Measurements from ENCODE around the gene PWWP2B.

Gene PWWP2B

GRCh38 chr10:132420469-132420980 lies 23.5 kb downstream of the PWWP2B start:
- DNase-seq, result no peak

GRCh38 chr10:132420981-132421846 lies 24.2 kb downstream of the PWWP2B start:
- DNase-seq, result no peak

DNA sequence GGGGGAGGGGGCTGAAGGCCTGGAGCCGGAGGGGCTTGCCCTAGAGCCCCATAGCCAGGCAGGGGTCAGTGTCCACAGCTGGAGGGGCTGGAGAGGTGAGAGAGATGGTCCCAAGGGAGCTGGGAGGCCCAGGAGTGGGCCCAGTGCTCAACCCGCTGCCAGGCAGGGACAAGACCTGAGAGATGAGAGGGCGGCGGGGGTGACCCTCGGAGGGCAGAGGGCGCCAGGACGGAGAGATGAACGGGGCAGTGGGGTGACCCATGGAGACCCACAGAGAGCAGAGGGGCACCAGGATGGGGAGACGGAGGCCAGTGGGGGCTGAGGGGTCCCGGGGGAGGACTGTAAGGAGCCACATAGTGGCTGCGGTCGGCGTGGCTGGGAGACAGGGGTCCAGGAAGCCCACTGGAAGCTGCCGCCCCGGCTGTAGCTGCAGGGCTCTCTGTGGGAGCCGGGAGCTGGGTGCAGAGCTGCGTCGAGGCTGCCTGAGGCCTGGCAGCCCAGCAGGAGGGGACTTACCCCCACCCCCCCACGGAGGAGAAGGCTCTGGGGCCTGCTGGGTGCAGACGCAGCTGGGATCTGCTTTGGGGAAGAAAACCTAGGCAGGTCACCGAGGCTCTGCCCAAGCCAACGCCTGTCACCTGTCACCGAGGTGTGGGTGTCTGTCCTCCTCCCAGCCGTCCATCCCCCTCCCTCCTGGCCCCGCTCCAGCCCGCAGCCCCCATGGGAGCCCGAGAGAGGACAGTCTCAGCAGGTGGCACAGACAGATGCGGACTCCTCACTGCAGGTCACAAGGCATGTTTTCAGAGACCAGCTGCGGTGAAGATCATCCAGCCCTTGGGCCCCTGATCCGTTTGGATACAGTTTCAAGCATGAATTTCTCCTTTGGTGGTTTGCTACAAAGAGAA lies 25.1 kb downstream of the PWWP2B start:
- DNase-seq, result no peak

- DNase-seq, result no peak
Measured at GRCh38 chr10:132422903-132423825, 26.2 kb downstream of the PWWP2B start.

DNA sequence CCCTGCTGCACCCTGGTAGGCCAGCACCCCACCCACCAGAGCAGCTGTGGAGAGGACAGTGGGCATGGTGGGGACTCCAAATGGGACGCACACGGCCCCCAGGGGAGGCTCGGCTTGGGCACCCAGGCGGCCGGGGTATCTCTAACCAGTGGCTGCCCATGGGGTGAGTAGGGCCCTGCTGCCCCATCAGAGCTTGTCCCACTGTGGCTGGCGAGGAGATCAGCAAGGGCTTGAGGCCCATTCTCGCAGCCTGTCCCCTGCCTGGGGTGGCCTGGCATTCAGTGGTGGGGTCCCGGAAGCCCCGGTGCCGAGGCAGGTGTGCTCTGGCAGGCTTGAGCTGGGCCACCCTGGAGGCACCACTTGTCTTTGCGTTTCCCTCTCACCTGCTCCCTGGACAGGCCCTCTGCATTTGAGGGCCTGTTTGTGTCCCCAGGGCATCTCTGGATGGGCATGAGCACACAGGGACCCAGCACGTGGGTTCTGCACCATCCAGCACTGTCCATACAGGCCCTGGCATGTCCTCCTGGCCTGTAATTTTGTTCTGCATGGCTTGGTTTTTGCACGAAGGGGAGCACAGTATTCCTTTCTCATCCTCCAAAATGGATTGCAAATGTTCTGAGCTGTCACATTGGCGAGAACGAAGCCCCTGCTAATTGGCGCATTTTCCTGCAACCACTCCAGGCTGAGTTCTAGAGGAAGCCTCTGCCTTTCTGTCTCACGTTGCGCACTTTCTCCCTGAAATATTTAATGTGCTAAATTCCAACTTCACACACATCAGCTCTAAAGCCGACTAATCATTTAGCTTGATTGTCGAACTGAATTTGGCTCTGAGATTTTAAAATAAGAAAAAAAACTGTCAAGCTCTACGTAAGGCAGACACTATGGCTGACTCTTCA lies 27.2 kb downstream of the PWWP2B start:
- DNase-seq, result no peak

DNA sequence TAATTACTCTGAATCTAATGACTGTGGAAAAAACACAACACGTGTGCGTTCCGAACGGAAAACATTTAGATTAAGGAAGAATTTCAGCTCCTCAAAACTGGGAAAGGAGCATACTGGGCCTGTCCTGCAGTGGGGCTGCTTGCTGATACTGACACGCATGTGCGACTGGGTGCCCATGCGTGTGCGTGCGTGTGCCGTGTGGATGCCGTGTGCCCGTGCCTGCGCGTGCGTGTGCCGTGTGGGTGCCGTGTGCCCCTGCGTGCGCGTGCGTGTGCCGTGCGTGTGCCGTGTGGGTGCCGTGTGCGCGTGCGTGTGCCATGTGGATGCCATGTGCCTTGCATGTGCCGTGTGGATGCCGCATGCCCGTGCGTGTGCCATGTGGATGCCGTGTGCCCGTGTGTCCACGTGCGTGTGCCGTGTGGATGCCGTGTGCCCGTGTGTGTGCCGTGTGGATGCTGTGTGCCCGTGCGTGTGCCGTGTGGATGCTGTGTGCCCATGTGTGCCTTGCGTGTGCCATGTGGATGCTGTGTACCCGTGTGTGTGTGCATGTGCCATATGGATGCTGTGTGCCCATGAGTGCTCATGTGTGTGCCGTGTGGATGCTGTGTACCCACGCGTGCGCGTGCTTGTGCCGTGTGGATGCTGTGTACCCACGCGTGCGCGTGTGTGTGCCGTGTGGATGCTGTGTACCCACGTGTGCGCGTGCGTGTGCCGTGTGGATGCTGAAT lies 28.2 kb downstream of the PWWP2B start:
- DNase-seq, result no peak

GRCh38 chr10:132425757-132426155 lies 28.8 kb downstream of the PWWP2B start:
- DNase-seq, result no peak

DNA sequence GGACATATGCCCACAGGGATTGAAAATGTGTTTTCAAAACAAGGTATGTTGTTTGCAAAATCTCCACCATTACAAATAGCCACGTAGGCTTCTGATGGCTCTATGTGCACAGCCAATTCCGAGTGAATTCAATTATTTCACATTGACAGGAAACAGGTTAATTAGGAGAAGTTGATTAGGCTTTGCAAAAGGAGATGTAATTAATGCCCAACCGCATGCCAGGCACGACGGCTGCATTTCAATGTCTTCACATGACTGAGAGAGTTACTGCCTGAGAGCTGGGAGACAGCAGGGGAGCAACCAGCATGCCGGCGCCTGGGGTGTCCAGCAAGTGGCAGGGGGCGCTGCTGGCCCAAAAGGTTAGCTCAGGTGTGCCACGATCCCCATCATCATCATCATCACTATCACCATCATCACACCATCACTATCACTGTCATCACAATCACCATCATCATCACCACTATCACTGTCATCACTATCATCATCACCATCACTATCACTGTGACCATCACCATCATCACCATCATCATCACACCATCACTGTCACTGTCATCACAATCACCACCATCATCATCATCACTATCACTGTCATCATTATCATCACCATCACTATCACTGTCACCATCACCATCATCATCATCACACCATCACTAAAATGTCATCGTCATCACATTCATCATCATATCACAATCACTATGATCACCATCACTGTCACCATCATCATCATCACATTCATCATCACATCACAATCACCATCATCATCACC lies 30.2 kb downstream of the PWWP2B start:
- no peak for DNase-seq

- DNase-seq, result no peak
Measured at GRCh38 chr10:132427939-132428367, 31.0 kb downstream of the PWWP2B start.

DNA sequence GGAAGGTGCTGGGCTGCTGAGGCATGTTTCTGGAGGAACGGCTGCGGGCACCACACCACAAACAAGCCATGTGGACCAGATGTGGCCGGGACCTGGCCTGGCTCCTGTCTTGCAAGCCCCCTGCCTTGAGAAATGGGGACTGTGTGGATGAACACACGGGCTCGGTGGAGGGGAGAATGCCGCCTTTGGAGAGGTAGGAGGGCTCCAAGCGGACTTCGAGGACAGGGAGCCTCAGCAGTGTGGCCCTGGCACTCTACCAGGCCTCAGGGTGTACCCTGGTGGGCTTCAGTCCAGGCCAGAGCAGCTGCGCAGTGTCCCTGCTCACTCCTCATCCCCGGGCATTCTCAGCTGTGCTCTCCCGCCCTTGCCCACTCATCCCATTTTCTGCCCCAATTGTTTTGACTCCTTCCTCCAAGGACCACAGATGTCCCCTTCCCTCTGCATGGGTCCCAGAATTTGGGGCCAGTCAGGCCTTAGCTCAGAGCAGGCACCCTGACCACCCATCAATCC lies 31.5 kb downstream of the PWWP2B start:
- DNase-seq, result no peak

GRCh38 chr10:132429281-132430230 lies 32.6 kb downstream of the PWWP2B start:
- DNase-seq, result no peak

GRCh38 chr10:132430231-132430743 lies 33.3 kb downstream of the PWWP2B start:
- DNase-seq, result no peak

- no peak for DNase-seq
Measured at GRCh38 chr10:132430861-132431271, 33.9 kb downstream of the PWWP2B start.

GRCh38 chr10:132431537-132432175 lies 34.7 kb downstream of the PWWP2B start:
- DNase-seq, result no peak

DNA sequence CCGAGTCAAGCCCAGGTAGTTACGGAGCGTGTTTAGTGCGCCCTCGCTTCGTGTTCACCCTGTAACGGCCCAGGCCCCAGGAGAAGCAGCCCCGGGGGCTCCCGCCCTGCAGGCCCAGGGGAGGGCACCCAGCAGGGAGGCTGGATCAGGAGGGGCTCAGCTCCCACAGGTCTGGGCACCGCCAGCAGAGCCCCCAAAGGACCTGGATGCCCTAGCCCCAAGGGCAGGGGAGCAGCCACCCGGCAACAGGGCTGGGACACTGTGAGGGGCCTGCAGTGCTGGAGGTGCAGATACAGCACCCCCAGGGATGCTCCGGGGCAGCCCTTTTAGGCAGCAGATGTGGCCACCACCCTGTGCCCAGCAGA lies 35.2 kb downstream of the PWWP2B start:
- no peak for DNase-seq

DNA sequence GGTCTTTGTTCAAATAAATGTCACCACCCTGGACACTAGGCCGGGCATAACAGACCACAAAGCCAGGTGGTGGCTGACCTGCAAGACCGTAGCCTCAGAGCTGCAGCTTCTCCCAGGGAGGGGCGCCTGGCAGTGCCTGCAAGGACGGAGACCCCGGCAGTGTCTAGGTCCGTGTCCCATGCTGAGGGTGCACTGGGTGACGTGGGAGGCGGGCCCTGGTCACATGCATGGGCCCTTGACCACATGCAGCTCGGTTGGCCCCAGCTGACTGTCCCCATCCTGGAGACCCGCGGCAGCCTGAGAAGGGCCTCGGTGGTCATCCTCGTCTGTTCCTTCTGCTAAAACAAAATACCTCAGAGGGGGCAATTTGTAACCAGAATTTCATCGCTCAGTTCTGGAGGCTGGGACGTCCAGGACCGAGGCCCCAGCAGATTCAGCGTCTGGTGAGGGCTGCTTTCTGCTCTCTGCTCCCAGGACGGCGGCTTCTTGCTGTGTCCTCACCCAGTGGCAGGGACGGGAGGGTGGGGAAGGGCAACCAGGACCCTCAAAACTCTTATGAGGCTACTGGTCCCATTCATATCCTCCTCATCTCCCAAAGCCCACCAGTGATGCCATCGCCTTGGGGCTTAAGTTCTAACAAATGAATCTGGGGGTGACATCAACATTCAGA lies 36.8 kb downstream of the PWWP2B start:
- DNase-seq, result no peak

DNA sequence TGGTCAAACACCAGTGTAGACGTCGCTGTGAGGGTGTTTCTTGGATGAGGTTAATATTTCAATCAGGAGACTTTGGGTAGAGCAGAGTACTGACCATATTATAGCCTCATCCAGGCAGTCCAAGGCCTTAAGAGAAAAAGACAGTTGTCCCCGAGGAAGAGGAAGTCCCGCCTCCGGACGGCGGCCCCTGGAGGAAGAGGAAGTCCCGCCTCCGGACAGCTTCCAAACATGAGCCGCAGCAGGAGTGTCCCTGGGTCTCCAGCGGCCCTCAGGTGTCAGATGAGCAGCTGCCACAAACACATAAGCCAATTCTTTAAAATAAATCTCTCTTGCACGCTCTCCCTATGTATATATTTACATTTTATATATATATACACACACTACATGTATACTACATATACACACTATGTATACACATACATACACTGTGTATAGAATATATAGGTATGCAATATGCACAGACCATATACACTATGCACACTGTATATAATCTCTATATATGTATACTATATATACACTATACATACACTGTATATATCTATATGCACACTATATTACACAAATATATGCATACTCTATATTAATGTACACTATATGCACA lies 37.5 kb downstream of the PWWP2B start:
- DNase-seq, result no peak

All from SW 1271 (cell line).